A549 (cell line): ENCODE data around the gene GDA.

Experiments
- CBX2 ChIP-seq: fragments of 200-600 bp; sonication (generic); IDR thresholded peaks from 2 replicates; pipeline ENCODE4 v1.6.1; 2016; ENCODE audit warnings: low read depth, mild to moderate bottlenecking, borderline replicate concordance
- CTCF ChIP-seq: fragments of >200 bp; sonication (Bioruptor Twin); formaldehyde crosslinking; IDR thresholded peaks from 3 replicates; pipeline ENCODE4 v1.5.1; 2016
- EP300 ChIP-seq, 2 experiments: fragments of >200 bp; sonication (Bioruptor Twin); formaldehyde crosslinking; IDR thresholded peaks; 2 replicates in 1 of 2; 3 replicates in 1 of 2; pipeline ENCODE4 v1.6.1; 2016 to 2017
- JUNB ChIP-seq: fragments of >200 bp; sonication (Bioruptor Twin); formaldehyde crosslinking; IDR thresholded peaks from 2 replicates; pipeline ENCODE4 v1.6.1; 2016
- KDM1A ChIP-seq: fragments of 200-600 bp; sonication (generic); IDR thresholded peaks from 2 replicates; pipeline ENCODE4 v1.6.1; 2016; ENCODE audit warnings: low read depth, mild to moderate bottlenecking
- MYC ChIP-seq: IDR thresholded peaks from 2 replicates; pipeline ENCODE4 v1.6.1; 2012; ENCODE audit warnings: mild to moderate bottlenecking, inconsistent platforms, low read length, improper control_type of control experiment, borderline replicate concordance
- NFE2L2 ChIP-seq: fragments of 150-350 bp; conservative IDR thresholded peaks from 2 replicates; pipeline ENCODE4 v1.6.1; 2014; ENCODE audit warnings: low read length
- NR3C1 ChIP-seq: fragments of >200 bp; sonication (Bioruptor Twin); formaldehyde crosslinking; IDR thresholded peaks from 3 replicates; pipeline ENCODE4 v1.6.1; 2017
- PBX3 ChIP-seq: IDR thresholded peaks from 2 replicates; pipeline ENCODE4 v1.6.1; 2012
- POLR2A ChIP-seq: IDR thresholded peaks from 2 replicates; pipeline ENCODE4 v1.6.1; 2012; ENCODE audit warnings: mild to moderate bottlenecking, low read length
- POLR2AphosphoS2 ChIP-seq: conservative IDR thresholded peaks from 2 replicates; pipeline ENCODE4 v1.6.1; 2012; ENCODE audit warnings: low read length, improper control_type of control experiment, inconsistent platforms
- ZC3H11A ChIP-seq: fragments of 450-650 bp; IDR thresholded peaks from 2 replicates; pipeline ENCODE4 v1.6.1; 2014; ENCODE audit warnings: antibody characterized with exemption, mild to moderate bottlenecking
- TF ChIP-seq, protein P1 (sequence below): fragments of 450-650 bp; IDR thresholded peaks from 2 replicates; pipeline ENCODE4 v1.6.1; 2014; ENCODE audit warnings: antibody characterized with exemption

DNA sequence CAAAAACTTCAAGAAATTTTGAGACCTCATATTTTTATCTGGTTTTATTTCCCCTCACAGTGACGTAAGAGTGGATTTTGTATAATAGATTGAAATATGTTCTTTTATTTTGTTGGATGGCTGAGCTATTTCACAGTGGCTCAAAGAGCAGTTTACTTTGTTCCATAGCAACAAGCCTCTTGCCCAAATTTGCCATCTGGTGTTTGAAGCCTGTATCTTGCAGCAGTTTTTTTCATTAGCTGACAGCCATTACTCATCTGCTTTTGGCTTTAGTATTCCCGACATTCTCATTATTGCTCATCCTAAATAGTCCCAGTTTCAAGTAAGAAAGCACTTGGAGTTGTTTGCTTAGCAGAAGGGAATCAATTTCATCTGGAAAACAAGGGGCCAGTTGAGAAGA, 36.3 kb downstream of the GDA start:
- TF ChIP-seq MYC = no peak
- no peak for TF ChIP-seq CTCF
- no peak for TF ChIP-seq JUNB
- no peak for TF ChIP-seq KDM1A
- TF ChIP-seq POLR2AphosphoS2 = no peak
- TF ChIP-seq EP300 (IDR thresholded peaks at IDR 0.05) = no peak
- TF ChIP-seq CBX2 = no peak
- no peak for TF ChIP-seq NR3C1
- TF ChIP-seq PBX3 = no peak
- no peak for TF ChIP-seq NFE2L2
- TF ChIP-seq ZC3H11A = no peak
- TF ChIP-seq, protein P1, sequence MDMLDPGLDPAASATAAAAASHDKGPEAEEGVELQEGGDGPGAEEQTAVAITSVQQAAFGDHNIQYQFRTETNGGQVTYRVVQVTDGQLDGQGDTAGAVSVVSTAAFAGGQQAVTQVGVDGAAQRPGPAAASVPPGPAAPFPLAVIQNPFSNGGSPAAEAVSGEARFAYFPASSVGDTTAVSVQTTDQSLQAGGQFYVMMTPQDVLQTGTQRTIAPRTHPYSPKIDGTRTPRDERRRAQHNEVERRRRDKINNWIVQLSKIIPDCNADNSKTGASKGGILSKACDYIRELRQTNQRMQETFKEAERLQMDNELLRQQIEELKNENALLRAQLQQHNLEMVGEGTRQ = no peak
- no peak for TF ChIP-seq POLR2A
